SU-DHL-6 (cell line): ENCODE results near the gene TMOD1.

Experiments used
- H2AFZ ChIP-seq: fragments of 200-600 bp; sonication (generic); 2 replicates; pipeline ENCODE4 v1.6.1; 2014; ENCODE audit warnings: low read depth, mild to moderate bottlenecking, moderate library complexity, mixed read lengths, antibody characterized with exemption, low read length; ENCODE audit not compliant: severe bottlenecking
- H3F3A ChIP-seq: fragments of 200-600 bp; shearing (Covaris generic); 2 replicates; pipeline ENCODE4 v1.6.0; 2016; ENCODE audit warnings: antibody characterized with exemption, mild to moderate bottlenecking; ENCODE audit not compliant: insufficient read depth
- H3K27ac ChIP-seq: fragments of 200-600 bp; sonication (generic); 2 replicates; pipeline ENCODE4 v1.5.1; 2016; ENCODE audit warnings: low read depth, mild to moderate bottlenecking, low read length, moderate library complexity, mixed read lengths
- H3K27me3 ChIP-seq: fragments of 200-600 bp; sonication (generic), shearing (Covaris generic); 2 replicates; pipeline ENCODE4 v1.6.0; 2014; ENCODE audit warnings: mild to moderate bottlenecking, low read length
- H3K36me3 ChIP-seq: fragments of 200-600 bp; sonication (generic); 2 replicates; pipeline ENCODE4 v1.6.1; 2014; ENCODE audit warnings: mild to moderate bottlenecking, low read length, mixed read lengths
- H3K4me2 ChIP-seq: fragments of 300-600, 200-600 bp; shearing (Covaris generic), sonication (generic); 2 replicates; pipeline ENCODE4 v1.6.0; 2014; ENCODE audit warnings: low read length, low read depth, mild to moderate bottlenecking; ENCODE audit not compliant: poor library complexity, severe bottlenecking
- H3K4me3 ChIP-seq: fragments of 200-600 bp; sonication (generic); 2 replicates; pipeline ENCODE4 v1.5.1; 2014; ENCODE audit warnings: antibody characterized with exemption, low read length, mild to moderate bottlenecking, mixed read lengths; ENCODE audit not compliant: insufficient read depth, poor library complexity, severe bottlenecking
- H3K79me2 ChIP-seq: fragments of 200-600 bp; sonication (generic); 2 replicates; pipeline ENCODE4 v1.6.1; 2014; ENCODE audit warnings: mild to moderate bottlenecking, low read length, moderate library complexity; ENCODE audit not compliant: insufficient read depth
- H3K9ac ChIP-seq: fragments of 200-600 bp; sonication (generic); 2 replicates; pipeline ENCODE4 v1.7.0; 2014; ENCODE audit warnings: mild to moderate bottlenecking, low read length
- H3K9me2 ChIP-seq: fragments of 200-600 bp; sonication (generic); replicated peaks from 2 replicates; pipeline ENCODE4 v1.6.1; 2014; ENCODE audit warnings: low read length; ENCODE audit not compliant: insufficient read depth
- H3K9me3 ChIP-seq: fragments of 200-600 bp; sonication (generic); 2 replicates; pipeline ENCODE4 v1.6.1; 2014; ENCODE audit warnings: low read length, mixed read lengths; ENCODE audit not compliant: insufficient read depth
- H4K20me1 ChIP-seq: fragments of 200-600 bp; sonication (generic); 2 replicates; pipeline ENCODE4 v1.6.1; 2014; ENCODE audit warnings: low read depth, mild to moderate bottlenecking, antibody characterized with exemption, low read length, moderate library complexity, mixed read lengths
- EZH2phosphoT487 ChIP-seq: fragments of 200-600 bp; sonication (generic), shearing (Covaris generic); conservative IDR thresholded peaks from 2 replicates; pipeline ENCODE4 v1.6.1; 2018; ENCODE audit warnings: mild to moderate bottlenecking, antibody characterized with exemption, low read length, moderate library complexity, mixed read lengths
- TF ChIP-seq, protein P1 (sequence below): fragments of 200-600 bp; sonication (generic); IDR thresholded peaks from one replicate; pipeline ENCODE4 v1.5.1; 2017; ENCODE audit warnings: antibody characterized with exemption, mild to moderate bottlenecking, low read length, moderate library complexity; ENCODE audit not compliant: insufficient read depth, poor library complexity, severe bottlenecking

The TMOD1 gene

DNA sequence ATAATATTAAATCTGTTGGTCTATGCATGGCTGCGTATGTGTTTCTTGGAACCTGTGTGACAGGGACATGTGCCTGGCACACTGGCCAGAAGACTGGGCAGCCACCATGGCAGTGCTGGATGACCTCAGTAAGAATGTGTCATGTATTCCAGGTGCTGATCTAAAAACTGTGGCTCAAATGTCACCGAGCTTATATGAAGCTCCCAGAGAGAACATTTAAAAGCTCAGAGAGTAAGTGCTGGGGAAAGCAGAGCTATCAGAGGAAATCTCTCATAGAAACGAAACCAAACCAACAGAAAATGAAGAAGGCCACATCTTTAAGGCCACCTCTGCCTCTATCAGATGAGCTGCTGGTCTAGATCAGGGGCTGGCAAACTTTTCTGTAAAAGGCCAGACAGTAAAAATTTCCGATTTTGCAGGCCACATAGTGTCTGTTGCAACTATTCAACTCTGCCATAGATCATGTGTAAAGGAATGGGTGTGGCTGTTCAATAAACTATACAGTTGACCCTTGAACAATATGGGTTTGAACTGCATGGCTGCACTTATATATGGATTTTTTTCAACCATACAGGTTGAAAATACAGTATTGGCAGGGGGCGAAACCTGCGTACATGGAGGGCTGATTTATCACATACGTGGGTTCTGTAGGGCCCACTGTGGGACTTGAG is 99.9 kb downstream of the TMOD1 start:
- H3F3A ChIP-seq, result no peaks in the 10 kb centered on the region
- no peaks in the 10 kb centered on the region for H3K9me2 ChIP-seq
- H3K27ac ChIP-seq, result no peak overlapping the region
- no peaks in the 10 kb centered on the region for H3K27me3 ChIP-seq
- no peak overlapping the region for H2AFZ ChIP-seq
- H3K9me3 ChIP-seq, result no peaks in the 10 kb centered on the region
- no peak overlapping the region for H3K4me3 ChIP-seq
- H3K4me2 ChIP-seq, result no peak overlapping the region
- H3K79me2 ChIP-seq, result no peaks in the 10 kb centered on the region
- no peak overlapping the region for H3K9ac ChIP-seq
- 0 out of 2 replicates have a peak, but pooled peaks cover 2% of the 10 kb centered on the region for H3K36me3 ChIP-seq
- no peaks in the 10 kb centered on the region for H4K20me1 ChIP-seq
- TF ChIP-seq EZH2phosphoT487, result no peak
- TF ChIP-seq, protein P1, sequence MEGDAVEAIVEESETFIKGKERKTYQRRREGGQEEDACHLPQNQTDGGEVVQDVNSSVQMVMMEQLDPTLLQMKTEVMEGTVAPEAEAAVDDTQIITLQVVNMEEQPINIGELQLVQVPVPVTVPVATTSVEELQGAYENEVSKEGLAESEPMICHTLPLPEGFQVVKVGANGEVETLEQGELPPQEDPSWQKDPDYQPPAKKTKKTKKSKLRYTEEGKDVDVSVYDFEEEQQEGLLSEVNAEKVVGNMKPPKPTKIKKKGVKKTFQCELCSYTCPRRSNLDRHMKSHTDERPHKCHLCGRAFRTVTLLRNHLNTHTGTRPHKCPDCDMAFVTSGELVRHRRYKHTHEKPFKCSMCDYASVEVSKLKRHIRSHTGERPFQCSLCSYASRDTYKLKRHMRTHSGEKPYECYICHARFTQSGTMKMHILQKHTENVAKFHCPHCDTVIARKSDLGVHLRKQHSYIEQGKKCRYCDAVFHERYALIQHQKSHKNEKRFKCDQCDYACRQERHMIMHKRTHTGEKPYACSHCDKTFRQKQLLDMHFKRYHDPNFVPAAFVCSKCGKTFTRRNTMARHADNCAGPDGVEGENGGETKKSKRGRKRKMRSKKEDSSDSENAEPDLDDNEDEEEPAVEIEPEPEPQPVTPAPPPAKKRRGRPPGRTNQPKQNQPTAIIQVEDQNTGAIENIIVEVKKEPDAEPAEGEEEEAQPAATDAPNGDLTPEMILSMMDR, result no peak

DNA sequence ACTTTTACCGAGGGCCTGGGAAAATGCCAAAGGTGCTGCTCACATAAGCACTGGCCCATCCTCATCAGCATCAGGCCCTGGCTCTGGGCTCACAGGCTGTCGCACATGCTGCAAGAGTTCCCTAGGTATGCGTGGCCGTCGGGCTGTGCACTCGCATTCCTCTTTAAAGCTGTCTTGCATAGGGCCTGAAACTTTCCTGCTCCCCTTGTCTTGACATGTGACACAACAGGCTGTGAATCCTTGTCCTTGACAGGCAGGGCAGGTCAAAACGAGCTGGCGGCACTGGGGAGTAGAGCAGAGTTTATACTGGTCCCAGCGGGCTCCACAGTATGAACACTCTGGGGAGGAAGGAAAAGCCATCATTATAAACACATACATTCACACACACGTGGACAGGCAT is 101.0 kb downstream of the TMOD1 start:
- TF ChIP-seq, protein P1, result no peak
- no peaks in the 10 kb centered on the region for H3K27me3 ChIP-seq
- no peak overlapping the region for H3K4me3 ChIP-seq
- H3K9me2 ChIP-seq, result no peaks in the 10 kb centered on the region
- H3K79me2 ChIP-seq, result no peaks in the 10 kb centered on the region
- no peak overlapping the region for H3K4me2 ChIP-seq
- no peak overlapping the region for H3K27ac ChIP-seq
- no peak overlapping the region for H2AFZ ChIP-seq
- H3K36me3 ChIP-seq, result 0 out of 2 replicates have a peak, but pooled peaks cover 2% of the 10 kb centered on the region
- no peak overlapping the region for H3K9ac ChIP-seq
- H3F3A ChIP-seq, result no peaks in the 10 kb centered on the region
- no peaks in the 10 kb centered on the region for H4K20me1 ChIP-seq
- H3K9me3 ChIP-seq, result no peaks in the 10 kb centered on the region

DNA sequence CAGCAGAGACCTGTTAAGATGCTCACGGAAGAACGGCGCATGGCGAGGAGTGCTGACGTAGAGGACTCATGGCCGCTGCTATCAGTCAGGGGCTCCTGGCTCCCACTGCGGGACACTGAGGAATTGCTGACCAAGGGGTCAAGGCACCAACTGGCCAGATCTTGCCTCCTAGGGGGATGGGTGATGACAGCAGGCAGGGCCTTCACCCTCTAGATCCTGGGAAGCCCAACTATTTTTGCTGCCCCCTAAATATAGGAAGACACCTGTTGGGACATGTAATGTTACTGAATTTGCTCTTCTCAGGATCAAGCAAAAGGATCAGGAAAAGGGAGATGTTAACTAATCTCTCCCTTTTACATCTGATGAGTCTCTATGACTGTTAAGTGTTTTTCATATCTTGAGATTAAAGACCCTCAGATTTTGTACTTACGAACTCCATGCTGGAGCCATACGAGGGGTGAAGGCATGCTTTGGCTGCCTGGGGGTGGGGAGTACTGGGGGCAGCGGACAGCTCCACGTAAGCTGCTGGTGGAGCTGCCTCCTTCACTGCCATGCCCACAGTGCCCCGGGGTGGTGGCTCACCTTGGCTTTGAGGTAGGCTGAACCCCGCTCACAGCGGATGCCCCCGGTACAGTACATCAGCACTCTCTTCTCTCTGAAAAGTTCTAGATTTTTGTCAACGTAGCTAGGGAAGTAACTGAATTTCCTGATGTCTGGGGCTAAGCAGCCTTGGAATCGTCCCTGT is 103.6 kb downstream of the TMOD1 start:
- Histone ChIP-seq H3K9ac (no peak overlapping the region), H2AFZ (no peak overlapping the region), H3K36me3 (0 out of 2 replicates have a peak, but pooled peaks cover 2% of the 10 kb centered on the region), H3K79me2 (no peaks in the 10 kb centered on the region), H3K9me3 (no peaks in the 10 kb centered on the region), H3K27me3 (no peaks in the 10 kb centered on the region), H3K4me2 (no peak overlapping the region), H3K4me3 (no peak overlapping the region), H3K27ac (no peak overlapping the region), H3K9me2 (no peaks in the 10 kb centered on the region), H4K20me1 (no peaks in the 10 kb centered on the region), H3F3A (no peaks in the 10 kb centered on the region)
- TF ChIP-seq EZH2phosphoT487, result no peak
- TF ChIP-seq, protein P1, result no peak
